NCI-H446 (cell line): ENCODE data around the gene NRL.
"Not testable (repeated sequence)": the region's sequence is repeated elsewhere in the genome, so short reads cannot be mapped to it uniquely, and the experiment has no call there.

Source experiments
- DNase-seq, 2 experiments: peaks; one replicate each; lab custom pipeline; 2025; lab: John Stamatoyannopoulos, UW

NRL gene

DNA sequence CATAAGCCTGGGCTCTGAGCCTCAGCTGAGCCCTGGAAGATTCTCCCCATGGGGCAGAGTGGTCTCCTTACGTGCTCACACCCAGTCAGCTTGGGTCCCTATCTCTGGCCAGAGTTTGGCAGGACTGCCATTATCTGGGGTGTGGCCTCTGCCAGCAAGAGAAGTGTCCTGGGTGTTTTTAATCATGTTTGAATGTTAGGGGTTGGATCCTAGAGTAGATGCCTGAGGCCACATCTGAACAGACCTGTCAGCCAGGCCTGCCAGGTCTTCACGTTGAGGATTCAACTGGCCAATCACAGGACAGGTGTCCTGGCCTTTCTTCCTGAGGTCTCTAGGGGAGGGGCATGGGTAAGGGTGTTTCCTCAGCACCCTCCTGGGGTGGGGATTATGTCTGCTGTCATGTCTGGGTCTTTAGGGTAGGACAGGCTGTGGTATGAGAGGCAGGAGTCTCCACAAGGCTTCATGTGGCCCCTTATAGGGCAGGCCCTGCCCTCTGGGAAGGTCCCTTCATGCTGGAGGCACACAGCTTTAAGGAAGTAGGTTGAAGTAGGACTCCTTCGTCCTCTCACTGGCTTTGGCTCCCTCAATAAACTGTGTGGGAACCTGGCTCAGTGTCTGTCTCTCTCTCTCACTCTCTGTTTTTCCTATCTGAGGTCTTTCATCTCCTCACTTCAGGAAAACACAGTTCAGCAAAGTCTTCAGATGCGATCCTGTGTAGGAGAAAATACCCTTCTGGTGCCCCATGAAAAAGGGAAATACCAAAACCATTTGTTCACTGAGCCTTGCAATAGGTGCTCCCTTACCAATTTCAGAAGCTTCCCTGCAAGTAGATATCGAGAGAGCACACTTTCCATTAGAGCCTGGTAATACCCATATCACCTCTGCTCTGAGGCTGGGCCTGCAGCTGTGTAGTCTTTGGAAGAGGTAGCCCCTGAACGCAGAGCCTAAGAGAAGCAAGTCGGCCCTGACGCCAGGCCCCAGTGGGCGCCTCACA lies 9.0 kb upstream of the NRL start:
- DNase-seq, result no peak

DNA sequence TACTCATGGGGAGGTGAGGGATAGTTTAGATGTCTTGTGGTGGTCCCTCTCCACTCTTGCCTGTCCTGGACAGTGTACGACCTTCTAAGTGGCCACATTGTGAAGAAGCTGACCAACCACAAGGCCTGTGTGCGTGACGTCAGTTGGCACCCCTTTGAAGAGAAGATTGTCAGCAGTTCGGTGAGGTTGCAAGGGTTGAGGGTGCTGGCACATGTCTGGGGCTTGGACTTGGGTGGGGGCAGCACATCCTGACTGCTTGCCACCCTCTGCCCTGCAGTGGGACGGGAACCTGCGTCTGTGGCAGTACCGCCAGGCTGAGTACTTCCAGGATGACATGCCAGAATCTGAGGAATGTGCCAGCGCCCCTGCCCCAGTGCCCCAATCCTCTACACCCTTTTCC lies 8.1 kb upstream of the NRL start:
- no peak for DNase-seq

DNA sequence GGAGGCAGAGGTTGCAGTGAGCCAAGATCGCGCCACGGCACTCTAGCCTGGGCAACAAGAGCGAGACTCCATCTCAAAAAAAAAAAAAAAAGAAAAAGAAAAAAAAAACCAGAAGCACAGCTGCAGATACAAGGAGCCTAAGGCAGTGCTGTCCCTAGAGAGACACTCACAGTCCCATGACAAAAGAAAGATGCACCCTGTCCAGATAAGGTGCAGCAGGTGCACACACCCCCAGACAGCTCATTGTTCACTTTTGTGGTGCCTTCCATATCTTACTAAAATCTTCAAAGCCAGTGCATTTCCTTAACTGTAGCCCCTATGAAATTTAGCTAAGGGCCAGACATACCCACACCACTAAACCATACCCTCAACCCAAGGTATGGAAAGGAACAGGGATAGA lies 7.7 kb upstream of the NRL start:
- DNase-seq, result no peak

DNA sequence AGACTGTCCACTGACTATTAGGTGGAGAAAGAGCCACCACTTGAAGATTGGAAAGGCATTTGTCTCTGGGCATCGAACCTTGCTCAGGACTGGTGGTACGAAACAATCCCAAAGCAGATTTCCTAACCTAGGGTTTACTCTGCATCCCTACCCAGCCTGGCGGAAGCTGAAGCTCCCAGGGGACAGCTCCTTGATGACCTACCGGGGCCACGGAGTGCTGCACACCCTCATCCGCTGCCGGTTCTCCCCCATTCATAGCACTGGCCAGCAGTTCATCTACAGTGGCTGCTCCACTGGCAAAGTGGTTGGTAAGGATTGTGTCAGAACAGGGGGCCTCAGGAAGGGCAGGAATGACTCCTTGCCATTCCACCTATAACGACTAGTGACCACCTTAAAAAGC lies 6.5 kb upstream of the NRL start:
- no peak for DNase-seq

DNA sequence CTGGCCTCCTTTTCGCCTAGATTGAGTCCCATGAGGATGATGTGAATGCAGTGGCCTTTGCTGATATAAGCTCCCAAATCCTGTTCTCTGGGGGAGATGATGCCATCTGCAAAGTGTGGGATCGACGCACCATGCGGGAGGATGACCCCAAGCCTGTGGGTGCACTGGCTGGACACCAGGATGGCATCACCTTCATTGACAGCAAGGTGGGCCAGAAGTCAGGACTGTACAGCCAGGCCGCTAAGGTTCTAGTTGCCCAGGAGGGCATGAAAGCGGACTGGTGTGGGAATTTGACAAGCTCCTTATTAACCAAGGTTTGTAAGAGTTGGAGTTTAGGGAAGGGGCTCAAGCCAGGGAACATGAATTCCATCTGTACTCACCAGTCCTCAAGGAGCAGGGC lies 4.9 kb upstream of the NRL start:
- no peak for DNase-seq

DNA sequence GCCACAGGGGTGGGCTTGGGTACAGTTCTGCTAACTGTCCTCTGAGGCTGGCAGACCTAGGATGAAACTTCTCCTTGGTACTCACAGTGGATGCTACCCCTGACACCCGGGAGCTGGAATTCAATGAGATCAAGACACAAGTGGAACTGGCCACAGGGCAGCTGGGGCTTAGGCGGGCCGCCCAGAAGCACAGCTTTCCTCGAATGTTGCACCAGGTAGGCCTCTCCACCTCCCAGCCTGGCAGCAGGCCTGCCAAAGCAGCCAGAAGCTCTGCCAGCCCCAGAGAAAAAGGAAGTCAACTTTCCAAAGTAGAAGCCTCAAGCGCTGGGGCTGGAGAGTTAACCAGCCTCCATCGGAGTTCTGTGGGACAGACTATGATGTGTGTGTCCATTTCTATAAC lies 2.4 kb upstream of the NRL start:
- DNase-seq, result no peak

DNA sequence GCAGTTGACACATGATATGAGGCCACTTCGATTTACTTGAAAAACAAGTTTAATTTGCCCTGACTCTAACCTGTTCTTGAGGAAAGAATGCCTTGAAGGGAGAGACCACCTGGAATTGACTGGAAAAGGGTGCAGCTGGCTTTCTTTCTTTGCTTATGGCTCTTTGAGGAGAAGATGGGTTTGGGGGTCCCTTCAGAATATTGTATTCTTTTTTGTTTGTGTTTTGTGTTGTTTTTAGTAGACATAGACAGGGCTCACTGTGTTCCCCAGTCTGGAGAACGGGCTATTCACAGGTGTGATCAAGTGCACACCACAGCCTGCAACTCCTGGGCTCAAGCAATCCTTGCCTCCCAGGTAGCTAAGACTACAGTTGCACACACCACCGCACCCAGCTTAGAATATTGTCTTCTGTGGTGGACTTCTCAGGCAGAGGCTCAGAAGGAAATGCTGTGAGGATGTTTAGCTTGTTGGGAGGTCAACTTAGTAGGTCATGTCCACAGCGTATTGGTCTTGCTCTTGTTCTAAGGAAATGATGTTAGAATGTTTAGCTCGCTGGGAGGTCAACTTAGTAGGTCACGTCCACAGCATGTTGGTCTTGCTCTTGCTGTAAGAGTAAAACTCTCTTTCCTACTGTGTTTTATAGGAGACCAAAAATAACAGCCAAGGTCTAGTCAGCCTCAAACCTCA lies 1.5 kb upstream of the NRL start:
- no peak for DNase-seq

DNA sequence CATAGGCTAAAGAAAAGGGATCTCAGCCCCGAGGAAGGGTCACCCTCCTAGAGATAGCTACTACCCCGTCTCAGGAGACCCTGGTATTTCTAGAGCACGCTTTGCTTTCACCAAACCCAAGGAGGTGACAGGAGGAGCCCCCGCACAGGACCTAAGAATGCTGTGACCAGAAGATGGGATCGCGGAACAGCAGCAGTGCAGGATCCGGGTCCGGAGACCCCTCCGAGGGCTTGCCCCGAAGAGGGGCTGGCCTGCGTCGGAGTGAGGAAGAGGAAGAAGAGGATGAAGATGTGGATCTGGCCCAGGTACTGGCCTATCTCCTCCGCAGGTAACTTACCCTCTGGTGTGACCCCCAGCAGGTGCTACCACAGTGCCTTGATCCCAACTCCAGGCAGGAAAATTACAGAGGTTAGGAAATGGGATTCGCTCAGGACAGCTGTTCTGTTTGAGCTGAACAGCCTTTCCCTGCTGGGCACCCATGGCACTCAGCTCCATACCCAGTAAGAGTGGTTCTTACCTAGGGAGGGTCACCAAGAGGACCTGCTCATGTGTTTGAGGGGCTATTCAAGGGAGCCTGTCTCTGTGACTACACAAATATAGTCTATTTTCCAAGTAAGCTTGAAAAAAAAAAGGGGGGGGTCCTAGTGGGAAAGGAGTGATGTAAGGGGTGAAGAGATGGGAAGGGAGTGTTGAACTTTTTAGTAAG lies 826 bp upstream of the NRL start:
- no peak for DNase-seq

DNA sequence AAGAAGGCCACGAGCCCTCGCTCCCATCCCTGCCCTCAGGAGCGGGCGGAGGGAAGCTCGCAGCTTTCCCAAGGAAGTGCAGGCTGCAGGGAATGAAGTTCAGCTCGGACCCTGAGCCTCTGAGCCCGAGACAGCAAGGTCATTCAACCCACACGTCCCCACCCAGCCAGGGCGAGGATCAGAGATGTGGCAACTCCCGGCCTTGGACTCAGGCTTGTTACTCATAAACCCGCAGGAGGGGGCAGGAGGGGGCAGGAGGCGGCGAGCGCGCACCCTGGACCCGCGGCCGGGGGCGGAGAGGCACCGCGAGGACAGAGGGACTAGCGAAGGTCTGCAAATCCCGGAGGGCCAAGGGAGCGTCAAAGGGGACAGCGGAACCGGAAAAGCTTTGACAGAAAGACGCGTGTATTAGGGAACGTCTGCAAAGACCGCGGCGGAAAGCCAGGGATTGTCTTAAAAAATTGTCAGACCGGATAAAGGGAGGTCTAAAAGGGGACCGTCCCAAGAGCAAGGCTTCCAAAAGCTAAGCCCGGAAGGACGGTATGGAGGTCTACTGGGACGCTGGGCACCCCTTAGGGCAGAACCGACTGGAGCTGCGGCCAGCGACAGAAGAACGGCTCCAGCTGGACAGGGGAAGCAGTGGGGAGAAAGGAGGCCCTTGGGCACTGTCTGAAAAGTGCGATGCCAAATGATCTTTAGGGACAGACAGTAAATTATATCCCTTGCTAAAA lies 783 bp downstream of the NRL start:
- DNase-seq, result peak; percentile 94 to 95

DNA sequence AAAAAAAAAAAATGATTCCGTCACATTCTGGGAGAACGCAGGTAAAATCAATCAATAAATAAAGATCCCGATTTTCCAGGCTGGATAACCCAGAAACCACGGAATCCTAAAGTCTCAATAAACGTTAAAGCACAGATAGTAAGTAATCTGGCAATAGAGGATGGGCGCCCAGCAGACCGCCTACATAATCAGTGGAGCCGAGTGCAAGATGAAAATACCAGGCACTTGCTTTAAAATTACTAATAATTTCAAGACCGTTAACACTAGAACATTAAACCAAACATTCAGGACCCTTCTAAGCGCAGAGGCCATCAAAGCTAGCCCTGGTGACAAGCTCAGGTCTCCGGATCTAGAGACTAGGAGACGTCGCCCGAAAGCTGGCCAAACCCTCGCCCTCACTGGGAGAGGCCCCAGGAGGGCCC lies 1.4 kb downstream of the NRL start:
- DNase-seq, result no peak

DNA sequence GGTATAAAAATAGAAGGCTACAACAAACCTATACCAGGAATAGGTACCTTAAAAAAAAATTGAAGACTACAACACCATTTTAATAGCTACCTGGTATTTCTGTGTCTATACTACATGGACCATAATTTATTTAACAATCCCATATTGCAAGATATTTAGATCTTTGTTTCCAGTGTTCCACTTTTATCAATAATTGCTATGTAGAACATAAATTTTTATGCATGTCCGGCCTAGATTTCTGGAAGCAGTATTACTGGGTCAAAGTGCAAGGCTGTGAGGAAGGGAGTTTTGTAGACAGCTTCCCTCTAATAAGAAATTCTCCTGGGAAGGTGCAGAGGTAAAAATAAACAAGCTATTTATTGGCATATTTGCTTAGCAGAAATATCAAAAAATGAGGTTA lies 4.2 kb downstream of the NRL start:
- DNase-seq, result no peak

DNA sequence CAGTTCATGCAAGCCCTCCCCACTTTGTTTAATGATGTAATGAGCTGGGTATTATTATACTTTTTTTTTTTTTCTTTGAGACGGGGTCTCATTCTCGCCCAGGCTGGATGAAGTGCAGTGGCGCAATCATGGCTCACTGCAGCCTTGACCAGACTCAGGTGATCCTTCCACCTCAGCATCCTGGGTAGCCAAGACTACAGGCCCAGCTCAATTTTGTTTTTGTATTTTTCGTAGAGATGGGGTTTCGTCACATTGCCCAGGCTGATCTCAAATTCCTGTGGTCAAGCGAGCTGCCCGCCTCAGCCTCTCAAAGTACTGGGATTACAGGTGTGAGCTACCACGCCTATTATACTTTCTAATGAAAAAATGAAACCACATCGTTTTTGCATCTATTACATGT lies 4.7 kb downstream of the NRL start:
- no peak for DNase-seq

DNA sequence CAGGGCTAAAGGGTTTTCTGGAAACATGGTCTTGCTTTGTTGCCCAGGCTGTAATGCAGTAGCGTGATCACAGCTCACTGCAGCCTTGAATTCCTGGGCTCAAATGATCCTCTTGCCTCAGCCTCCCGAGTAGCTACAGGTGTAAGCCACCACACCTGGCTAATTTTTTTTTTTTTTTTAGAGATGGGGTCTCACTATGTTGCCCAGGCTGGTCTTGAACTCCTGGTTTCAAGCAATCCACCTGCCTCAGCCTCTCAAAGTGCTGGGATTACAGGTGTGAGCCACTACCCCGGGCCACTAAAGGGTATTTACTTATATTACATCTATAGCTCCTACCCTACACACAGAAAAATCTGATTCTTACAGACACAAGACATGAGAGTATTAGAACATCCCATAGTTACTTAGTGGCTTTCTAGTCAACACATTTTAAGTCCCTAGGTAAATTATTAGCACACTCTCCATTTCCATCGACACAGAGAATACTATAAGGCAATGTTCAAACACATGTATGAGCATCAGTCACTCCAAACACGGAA lies 6.3 kb downstream of the NRL start:
- no peak for DNase-seq

DNA sequence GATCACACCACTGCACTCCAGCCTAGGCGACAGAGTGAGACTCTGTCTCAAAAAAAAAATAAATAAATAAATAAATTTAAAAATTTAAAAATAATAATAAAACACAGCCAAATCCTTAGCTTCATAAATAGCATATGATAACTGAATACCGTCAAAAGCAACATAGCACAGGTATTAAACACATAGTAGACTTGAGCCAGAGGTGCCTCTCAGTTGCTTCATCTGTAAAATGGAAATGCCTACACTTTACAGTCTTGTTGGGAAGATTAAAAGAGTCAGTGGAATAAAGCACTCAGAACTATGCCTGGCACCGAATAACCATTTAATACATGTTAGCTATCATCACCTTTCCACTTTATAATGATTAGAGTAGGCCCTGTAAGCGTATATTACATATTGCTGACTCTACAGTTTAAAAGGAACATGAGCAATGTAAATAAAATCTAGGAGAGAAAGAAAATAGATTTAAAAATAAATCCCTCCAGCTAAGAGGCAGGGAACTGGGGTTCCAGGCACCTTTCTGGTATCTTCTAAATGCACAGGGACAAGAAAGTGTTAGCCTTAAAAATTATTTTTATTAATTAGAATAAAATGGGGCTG lies 8.0 kb downstream of the NRL start:
- DNase-seq, result no peak

DNA sequence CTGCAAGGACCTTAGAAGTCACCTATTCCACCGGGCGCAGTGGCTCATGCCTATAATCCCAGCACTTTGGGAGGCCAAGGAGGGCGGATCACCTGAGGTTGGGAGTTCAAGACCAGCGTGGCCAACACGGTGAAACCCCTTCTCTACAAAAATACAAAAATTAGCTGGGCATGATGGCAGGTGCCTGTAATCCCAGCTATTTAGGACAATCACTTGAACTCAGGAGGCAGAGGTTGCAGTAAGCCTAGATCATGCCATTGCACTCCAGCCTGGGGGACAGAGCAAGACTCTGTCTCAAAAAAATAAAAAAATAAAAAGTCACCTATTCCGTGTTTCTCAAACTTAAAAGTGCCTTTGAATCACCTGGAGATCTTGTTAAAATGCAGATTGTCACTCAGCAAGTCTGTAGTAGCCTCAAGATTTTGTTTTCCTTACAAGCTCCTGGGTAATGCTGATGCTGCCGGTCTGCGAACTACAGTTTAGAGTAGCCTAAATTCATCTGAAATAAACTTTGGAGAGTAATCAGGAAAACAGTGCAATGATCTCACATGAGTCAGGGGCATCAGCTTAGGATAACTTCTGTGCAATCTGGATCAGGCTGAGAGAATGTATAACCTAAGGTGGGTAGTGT lies 9.0 kb downstream of the NRL start:
- not testable (repeated sequence) for DNase-seq

DNA sequence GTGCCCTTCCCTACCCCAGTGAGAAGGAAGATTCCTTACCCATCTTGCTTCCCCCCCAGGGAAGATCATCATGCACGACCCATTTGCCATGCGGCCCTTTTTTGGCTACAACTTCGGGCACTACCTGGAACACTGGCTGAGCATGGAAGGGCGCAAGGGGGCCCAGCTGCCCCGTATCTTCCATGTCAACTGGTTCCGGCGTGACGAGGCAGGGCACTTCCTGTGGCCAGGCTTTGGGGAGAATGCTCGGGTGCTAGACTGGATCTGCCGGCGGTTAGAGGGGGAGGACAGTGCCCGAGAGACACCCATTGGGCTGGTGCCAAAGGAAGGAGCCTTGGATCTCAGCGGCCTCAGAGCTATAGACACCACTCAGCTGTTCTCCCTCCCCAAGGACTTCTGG lies 11.3 kb downstream of the NRL start:
- DNase-seq, result no peak

DNA sequence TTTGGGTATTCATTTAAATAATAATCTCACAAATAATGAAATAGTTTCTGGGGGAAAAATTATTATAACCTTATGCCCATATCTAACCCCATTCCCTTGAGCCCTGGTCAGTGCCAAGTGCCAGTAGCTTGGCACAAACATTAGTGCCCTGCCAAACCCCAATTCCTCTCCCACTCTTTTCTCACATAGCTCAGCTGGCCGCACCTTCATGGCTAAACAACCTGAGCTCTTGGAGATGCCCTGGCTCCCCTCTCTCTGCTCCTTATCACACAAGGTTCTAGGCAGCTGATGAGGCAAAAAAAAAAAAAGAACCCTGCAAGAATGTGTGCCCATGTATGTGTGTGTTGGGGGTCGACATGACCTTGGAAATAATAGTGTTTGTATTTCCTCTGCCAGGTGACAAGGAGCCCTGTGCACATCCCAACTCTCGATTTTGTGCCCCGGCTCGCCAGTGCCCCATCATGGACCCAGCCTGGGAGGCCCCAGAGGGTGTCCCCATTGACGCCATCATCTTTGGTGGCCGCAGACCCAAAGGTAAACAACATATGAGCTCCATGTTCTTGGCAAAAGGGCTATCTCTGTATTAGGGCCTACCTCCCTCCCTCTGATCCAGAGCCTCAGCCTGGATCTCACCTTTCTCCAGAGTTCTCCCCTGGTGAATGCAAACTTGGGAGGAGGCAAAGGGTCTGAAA lies 12.2 kb downstream of the NRL start:
- no peak for DNase-seq

DNA sequence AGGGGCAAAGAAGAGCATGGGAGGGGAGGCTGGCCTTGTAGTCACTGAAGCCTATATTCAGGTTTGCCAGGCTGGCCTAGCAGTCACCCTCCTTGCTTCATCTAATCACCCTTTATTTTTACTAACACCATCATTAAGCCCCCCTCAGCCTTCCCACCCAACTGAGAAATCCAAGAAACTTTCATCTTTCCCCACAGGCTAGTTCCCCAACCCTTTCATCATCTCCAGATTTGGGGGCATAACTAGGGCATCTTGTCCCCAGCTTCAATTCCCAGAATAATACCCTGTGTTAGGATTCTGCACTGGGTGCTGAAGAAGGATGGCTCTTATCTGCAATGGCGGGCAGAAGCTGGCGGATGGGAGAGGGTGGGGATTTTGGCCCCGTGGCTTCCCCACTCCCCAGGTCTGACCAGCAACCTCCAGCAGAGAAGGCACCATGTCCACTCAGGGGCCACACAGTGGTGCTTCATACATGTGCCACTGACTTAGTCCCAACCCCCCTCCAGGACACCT lies 13.7 kb downstream of the NRL start:
- DNase-seq, result no peak

DNA sequence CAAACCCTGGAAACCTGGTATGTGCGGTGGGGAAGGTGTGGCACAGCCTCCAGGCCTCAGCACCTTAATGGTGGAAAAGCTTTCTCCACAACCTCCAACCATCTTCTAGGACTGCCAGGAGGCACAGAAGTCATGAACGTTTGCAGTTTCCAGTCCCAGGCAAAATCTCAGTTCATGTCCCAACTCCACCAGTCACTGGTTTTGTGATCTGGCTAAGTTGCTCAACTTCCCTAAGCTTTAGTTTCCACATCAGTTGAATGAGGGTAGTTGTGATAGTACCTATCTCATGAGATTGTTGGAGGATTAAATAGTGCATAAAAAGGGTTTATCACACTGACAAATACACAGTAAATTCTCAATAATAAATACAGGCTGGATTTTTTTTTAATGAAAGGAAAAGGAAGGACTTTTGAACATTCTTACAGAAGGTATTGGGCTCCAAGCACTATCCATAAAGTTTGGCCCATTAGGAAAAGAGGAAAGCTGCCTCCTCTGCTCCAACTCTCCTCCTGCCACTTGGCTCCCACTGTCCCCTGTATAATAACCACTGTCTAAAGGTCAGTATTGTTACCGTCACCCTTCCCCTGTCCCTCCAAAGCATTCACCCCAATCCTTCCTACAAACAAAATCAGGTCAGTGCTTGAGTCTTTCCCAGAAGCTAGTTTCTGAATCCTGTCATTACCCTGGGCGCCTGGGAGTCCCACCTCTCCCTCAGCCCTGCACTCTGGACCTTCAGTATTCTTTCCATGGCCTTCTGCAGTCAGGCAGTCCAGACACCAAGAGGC lies 14.4 kb downstream of the NRL start:
- DNase-seq, result no peak
